ENCODE results near the gene FREM2.

GRCh38 chr13:38796890-38797289 is 110.0 kb downstream of the FREM2 start:
- TF ChIP-seq CTCF (IDR thresholded peaks at IDR 0.05) (no peak), POLR2AphosphoS5 (IDR thresholded peaks at IDR 0.05) (no peak), POLR2A (IDR thresholded peaks at IDR 0.05) (no peak), EP300 (IDR thresholded peaks at IDR 0.05) (no peak)

Measured in suprapubic skin (tissue), 4 donors.